IPS-20b (cell line): ENCODE data around the gene RAD51.

Source experiments
- H3K27ac ChIP-seq: one replicate; pipeline ENCODE4 v1.5.1; 2013; ENCODE audit warnings: low read length
- H3K27me3 ChIP-seq: 2 replicates; pipeline ENCODE4 v1.6.1; 2013; ENCODE audit warnings: mild to moderate bottlenecking, low read length, inconsistent platforms; ENCODE audit not compliant: insufficient read depth
- H3K36me3 ChIP-seq: 2 replicates; pipeline ENCODE4 v1.6.1; 2013; ENCODE audit warnings: low read depth, mild to moderate bottlenecking, inconsistent platforms, low read length, moderate library complexity; ENCODE audit not compliant: insufficient read depth
- H3K4me1 ChIP-seq: 2 replicates; pipeline ENCODE4 v1.6.1; 2013; ENCODE audit warnings: mild to moderate bottlenecking, control low read depth, inconsistent platforms, low read length, moderate library complexity; ENCODE audit not compliant: insufficient read depth
- H3K4me3 ChIP-seq: 2 replicates; pipeline ENCODE4 v1.5.1; 2013; ENCODE audit warnings: mild to moderate bottlenecking, low read length, inconsistent platforms
- H3K9ac ChIP-seq: 2 replicates; pipeline ENCODE4 v1.6.1; 2013; ENCODE audit warnings: low read depth, mild to moderate bottlenecking, inconsistent platforms, low read length, moderate library complexity
- H3K9me3 ChIP-seq: 2 replicates; pipeline ENCODE4 v1.6.1; 2013; ENCODE audit warnings: mild to moderate bottlenecking, low read depth, low read length, inconsistent platforms; ENCODE audit not compliant: insufficient read depth

RAD51 gene

GRCh38 chr15:40772014-40772413 lies 77.0 kb downstream of the RAD51 start:
- peaks cover 42% of the 10 kb centered on the region for H3K36me3 ChIP-seq
- H3K9ac ChIP-seq: no peak overlapping the region
- H3K27ac ChIP-seq: no peak overlapping the region
- no peaks in the 10 kb centered on the region for H3K27me3 ChIP-seq
- no peaks in the 10 kb centered on the region for H3K9me3 ChIP-seq
- no peak overlapping the region for H3K4me3 ChIP-seq
- H3K4me1 ChIP-seq: no peaks in the 10 kb centered on the region; the same call in 1 of the 2 replicates

- no peaks in the 10 kb centered on the region for H3K4me1 ChIP-seq
- H3K27ac ChIP-seq: no peak overlapping the region
- peaks cover 47% of the 10 kb centered on the region for H3K36me3 ChIP-seq
- no peaks in the 10 kb centered on the region for H3K9me3 ChIP-seq
- no peak overlapping the region for H3K4me3 ChIP-seq
- no peak overlapping the region for H3K9ac ChIP-seq
- no peaks in the 10 kb centered on the region for H3K27me3 ChIP-seq
Observed at GRCh38 chr15:40773496-40773895, 78.5 kb downstream of the RAD51 start.

- Histone ChIP-seq H3K4me3 (no peak overlapping the region), H3K9ac (no peak overlapping the region), H3K27ac (no peak overlapping the region), H3K4me1 (no peaks in the 10 kb centered on the region), H3K9me3 (no peaks in the 10 kb centered on the region), H3K36me3 (peaks cover 48% of the 10 kb centered on the region), H3K27me3 (no peaks in the 10 kb centered on the region)
Observed at GRCh38 chr15:40773902-40774301, 78.9 kb downstream of the RAD51 start.

GRCh38 chr15:40775007-40775406 lies 80.0 kb downstream of the RAD51 start:
- Histone ChIP-seq H3K4me1 (no peaks in the 10 kb centered on the region), H3K9ac (no peak overlapping the region), H3K36me3 (peaks cover 53% of the 10 kb centered on the region), H3K9me3 (no peaks in the 10 kb centered on the region), H3K27me3 (no peaks in the 10 kb centered on the region), H3K27ac (no peak overlapping the region), H3K4me3 (no peak overlapping the region)

GRCh38 chr15:40775740-40776536 lies 81.0 kb downstream of the RAD51 start:
- Histone ChIP-seq H3K9me3 (no peaks in the 10 kb centered on the region), H3K4me1 (no peaks in the 10 kb centered on the region), H3K9ac (no peak overlapping the region), H3K27me3 (no peaks in the 10 kb centered on the region), H3K36me3 (peaks cover 53% of the 10 kb centered on the region), H3K27ac (no peak overlapping the region), H3K4me3 (no peak overlapping the region)

- no peak overlapping the region for H3K9ac ChIP-seq
- H3K9me3 ChIP-seq: no peaks in the 10 kb centered on the region
- no peaks in the 10 kb centered on the region for H3K4me1 ChIP-seq
- H3K27me3 ChIP-seq: no peaks in the 10 kb centered on the region
- no peak overlapping the region for H3K27ac ChIP-seq
- H3K36me3 ChIP-seq: peaks cover 53% of the 10 kb centered on the region
- no peak overlapping the region for H3K4me3 ChIP-seq
Observed at GRCh38 chr15:40776537-40777141, 81.7 kb downstream of the RAD51 start.
